ENCODE data around the gene BARX1. TPM values are rescaled to one million over a fixed set of nuclear protein-coding genes. Genes with fewer than 3 reads are reported as not detected.
A peak's percentile ranks its signal among the peaks of the same experiment; 100 is the strongest.

Gene BARX1
- total RNA-seq, 1 donor from 2014 or later = not detected

DNA sequence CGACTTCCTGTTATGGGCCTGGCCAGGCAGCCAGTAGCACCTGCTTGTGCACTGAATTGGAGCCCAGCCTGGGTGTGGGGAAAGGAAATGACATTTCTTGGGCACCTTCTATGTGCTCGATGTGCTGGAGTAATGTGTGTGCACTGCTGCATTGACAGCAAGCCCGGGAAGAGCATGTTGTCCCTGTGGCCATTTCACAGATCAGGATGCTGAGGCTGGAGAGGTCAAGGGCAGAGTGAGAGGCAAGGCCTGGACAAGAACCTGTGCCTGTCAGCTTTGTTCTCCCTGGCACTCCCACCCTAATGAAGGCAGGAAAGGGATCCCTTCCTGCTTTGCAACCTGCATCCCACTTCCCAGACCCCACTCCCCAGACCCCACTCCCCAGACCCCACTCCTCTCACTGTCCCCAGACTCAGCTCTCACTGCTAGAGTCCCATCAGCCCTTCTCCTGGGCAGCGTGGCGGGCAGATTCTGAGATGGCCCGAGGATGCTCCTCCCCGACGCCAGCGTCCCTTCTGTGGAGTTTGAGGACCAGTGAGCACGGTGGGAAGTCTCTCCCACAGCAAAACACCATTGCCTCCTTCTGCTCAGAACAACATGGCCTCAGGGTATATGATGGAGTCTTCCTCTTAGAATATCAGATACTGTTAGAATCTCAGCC is 49.6 kb downstream of the BARX1 start:
- H3K9me3 Mint-ChIP-seq = no peaks in the 10 kb centered on the region
- H3K27me3 Mint-ChIP-seq (ENCODE audit: low read depth) = peaks cover 25% of the 10 kb centered on the region
- no peak overlapping the region for H3K4me3 Mint-ChIP-seq
- no peak for DNase-seq (ENCODE audit: low spot score in 2 of 2, unreplicated experiment in 2 of 2)
- H3K4me1 Mint-ChIP-seq = peaks cover 11% of the 10 kb centered on the region
- H3K36me3 Mint-ChIP-seq = no peaks in the 10 kb centered on the region
- no peak for TF ChIP-seq CTCF (IDR thresholded peaks at IDR 0.05; ENCODE audit: unreplicated experiment)
- no peak overlapping the region for H3K27ac Mint-ChIP-seq

GRCh38 chr9:93904649-93905472 is 50.3 kb downstream of the BARX1 start:
- H3K4me1 Mint-ChIP-seq = peaks cover 11% of the 10 kb centered on the region

DNA sequence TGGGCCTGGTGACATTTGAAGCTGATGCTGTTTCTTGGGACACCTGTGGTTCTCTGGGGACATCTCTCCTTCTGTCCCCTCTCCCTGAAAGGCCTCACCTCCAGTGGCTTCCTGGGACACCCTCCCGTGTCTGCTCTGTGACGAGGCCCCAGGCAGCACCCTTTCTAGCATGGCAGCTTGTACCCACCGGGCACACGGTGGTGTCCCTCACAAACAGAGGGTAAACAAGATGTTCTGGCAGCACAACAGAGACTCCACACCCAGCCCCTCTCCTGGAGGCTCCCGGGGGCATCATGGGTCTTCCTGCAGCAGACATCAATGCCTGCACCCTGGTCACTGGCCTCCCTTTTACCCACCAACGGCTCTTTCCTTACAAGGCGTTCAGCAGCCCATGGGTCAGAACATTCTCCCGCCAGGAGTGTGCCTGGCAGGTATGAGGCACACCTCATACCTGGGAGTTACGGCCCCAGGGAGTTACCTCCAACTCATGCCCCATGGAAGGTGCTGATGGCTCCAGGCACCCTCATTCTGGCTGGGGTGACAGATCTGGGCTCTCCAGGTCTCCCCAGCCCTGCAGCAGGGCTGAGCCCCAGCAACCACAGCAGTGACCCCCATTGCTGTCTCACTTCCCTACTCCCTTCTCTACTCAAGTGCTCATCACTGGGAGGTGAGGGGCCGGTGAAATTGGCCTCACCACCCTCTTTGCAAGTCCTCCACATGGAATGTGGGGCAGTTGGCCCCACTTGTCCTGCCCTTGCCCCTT is 51.1 kb downstream of the BARX1 start:
- Mint-ChIP-seq H3K4me3 (no peak overlapping the region), H3K4me1 (peaks cover 9% of the 10 kb centered on the region), H3K27ac (no peak overlapping the region), H3K9me3 (no peaks in the 10 kb centered on the region), H3K36me3 (no peaks in the 10 kb centered on the region), H3K27me3 (ENCODE audit: low read depth) (peaks cover 19% of the 10 kb centered on the region)
- TF ChIP-seq CTCF (IDR thresholded peaks at IDR 0.05; ENCODE audit: unreplicated experiment) = no peak
- DNase-seq (ENCODE audit: low spot score in 2 of 2, unreplicated experiment in 2 of 2) = peak in 1 of 2 experiments; percentile 9

More at GRCh38 chr9:93904649-93905472, 50.3 kb downstream of the BARX1 start:
- no peak overlapping the region for H3K4me3 Mint-ChIP-seq
- H3K9me3 Mint-ChIP-seq = no peaks in the 10 kb centered on the region
- H3K27ac Mint-ChIP-seq = no peak overlapping the region
- no peak for DNase-seq (ENCODE audit: low spot score in 2 of 2, unreplicated experiment in 2 of 2)
- peaks cover 25% of the 10 kb centered on the region for H3K27me3 Mint-ChIP-seq (ENCODE audit: low read depth)
- H3K36me3 Mint-ChIP-seq = no peaks in the 10 kb centered on the region
- no peak for TF ChIP-seq CTCF (IDR thresholded peaks at IDR 0.05; ENCODE audit: unreplicated experiment)

DNA sequence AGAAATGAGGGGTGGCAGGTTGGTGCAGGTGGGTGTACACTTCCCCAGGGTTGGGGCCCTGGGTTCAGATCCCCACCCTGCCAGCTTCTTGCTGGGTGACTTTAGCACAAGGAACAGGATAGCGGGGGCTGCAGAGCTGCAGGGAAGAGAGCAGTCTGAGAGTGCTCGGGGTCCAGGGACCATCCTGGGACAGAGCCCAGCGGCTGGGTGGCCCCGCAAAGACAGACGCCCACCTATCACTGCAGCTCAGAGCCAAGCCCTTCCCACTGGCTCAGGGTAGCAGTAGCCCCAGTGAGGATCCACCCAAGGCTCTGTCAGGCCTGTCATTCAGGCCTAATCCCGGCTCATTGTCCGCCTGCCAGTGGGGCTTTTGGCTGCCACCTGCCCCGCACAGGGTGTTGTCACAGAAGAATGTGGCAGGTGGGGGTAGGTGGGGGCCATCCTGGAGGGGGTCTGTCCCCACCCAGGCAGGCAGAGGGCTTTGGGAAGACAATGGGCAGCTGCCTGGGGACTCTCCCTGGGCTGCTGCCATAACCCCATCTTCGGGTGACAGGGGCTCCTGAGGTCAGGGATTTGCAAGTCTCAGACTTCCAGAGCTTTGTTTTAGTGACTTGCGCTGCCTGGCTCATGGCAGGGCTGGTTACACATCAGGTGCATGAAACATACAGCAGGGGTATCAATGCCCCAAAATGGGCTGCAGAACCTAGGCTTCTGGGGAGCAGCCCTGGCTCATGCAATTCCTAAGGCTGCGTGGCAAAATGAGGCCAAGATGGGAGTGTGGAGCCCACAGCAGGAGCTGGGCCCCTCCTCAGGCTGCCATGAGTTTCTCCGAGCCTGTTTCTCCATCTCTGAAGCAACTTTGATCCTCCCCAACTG is 52.1 kb downstream of the BARX1 start:
- DNase-seq (ENCODE audit: low spot score in 2 of 2, unreplicated experiment in 2 of 2) = peak in 1 of 2 experiments; percentile 7
- Mint-ChIP-seq H3K27me3 (ENCODE audit: low read depth) (peaks cover 15% of the 10 kb centered on the region), H3K4me3 (no peak overlapping the region), H3K9me3 (no peaks in the 10 kb centered on the region), H3K4me1 (peaks cover 8% of the 10 kb centered on the region), H3K36me3 (no peaks in the 10 kb centered on the region), H3K27ac (no peak overlapping the region)
- TF ChIP-seq CTCF (IDR thresholded peaks at IDR 0.05; ENCODE audit: unreplicated experiment) = no peak

Measured in mesothelial cell of epicardium (in vitro differentiated cells).